Body of pancreas (tissue), 4 donors: ENCODE results near the gene EN2.

Experiments
- CTCF ChIP-seq, 7 experiments: fragments of 450-650 bp in 4 of 7; fragments of 200-600 bp in 3 of 7; sonication (generic) in 3 of 7; IDR thresholded peaks; one replicate each; pipeline ENCODE4 v1.5.1; 2016 to 2019; ENCODE audit warnings: antibody characterized with exemption in 7 of 7
- POLR2A ChIP-seq, 3 donors: fragments of 450-650 bp; IDR thresholded peaks; one replicate each; pipeline ENCODE4 v1.6.1; 2016; ENCODE audit warnings: antibody characterized with exemption in 3 of 3, mild to moderate bottlenecking in 2 of 3

- TF ChIP-seq CTCF (IDR thresholded peaks at IDR 0.05) (no peak), POLR2A (IDR thresholded peaks at IDR 0.05) (no peak)
Measured at GRCh38 chr7:155510975-155511701, 53.2 kb downstream of the EN2 start.
